ENCODE measurements around the gene LRRK1. TPM values are rescaled to one million over a fixed set of nuclear protein-coding genes. Genes with fewer than 3 reads are reported as not detected.
"Not testable (repeated sequence)": the region's sequence is repeated elsewhere in the genome, so short reads cannot be mapped to it uniquely, and the experiment has no call there.

The LRRK1 gene
- total and polyA plus RNA-seq, 4 donors, result 5.0 to 5.3 (median 5.2) TPM

- DNase-seq (ENCODE audit: low read depth in 4 of 6, low spot score in 6 of 6), result no peak
- peaks cover 4% of the 10 kb centered on the region for H3K36me3 ChIP-seq (ENCODE audit: control insufficient read depth, insufficient read depth, low read length)
- H3K4me3 ChIP-seq (ENCODE audit: low read depth, low read length), result no peak overlapping the region
- peak overlapping the region; percentile 82 for H3K27ac ChIP-seq (ENCODE audit: low read depth, low read length)
- H3K4me1 ChIP-seq (ENCODE audit: control insufficient read depth, insufficient read depth, low read length), result peaks cover 57% of the 10 kb centered on the region
- 92% methylated on average over 2 of the region's 12 CpGs for WGBS (ENCODE audit: insufficient coverage)
- H3K27me3 ChIP-seq (ENCODE audit: control insufficient read depth, insufficient read depth, low read length), result no peaks in the 10 kb centered on the region
- peaks cover 2% of the 10 kb centered on the region for H3K9me3 ChIP-seq (ENCODE audit: control insufficient read depth, insufficient read depth, low read length)
These were observed 173.7 kb downstream of the LRRK1 start for GRCh38 chr15:101092867-101093202.

- Histone ChIP-seq H3K27me3 (ENCODE audit: control insufficient read depth, insufficient read depth, low read length) (no peaks in the 10 kb centered on the region), H3K9me3 (ENCODE audit: control insufficient read depth, insufficient read depth, low read length) (peaks cover 2% of the 10 kb centered on the region), H3K4me3 (ENCODE audit: low read depth, low read length) (no peak overlapping the region), H3K27ac (ENCODE audit: low read depth, low read length) (no peak overlapping the region), H3K36me3 (ENCODE audit: control insufficient read depth, insufficient read depth, low read length) (peaks cover 4% of the 10 kb centered on the region), H3K4me1 (ENCODE audit: control insufficient read depth, insufficient read depth, low read length) (peaks cover 46% of the 10 kb centered on the region)
- WGBS (ENCODE audit: insufficient coverage), result 94% methylated on average over 7 of the region's 12 CpGs
- no peak for DNase-seq (ENCODE audit: low read depth in 4 of 6, low spot score in 6 of 6)
These were observed 174.8 kb downstream of the LRRK1 start for GRCh38 chr15:101093958-101094357.

GRCh38 chr15:101095796-101096406 lies 176.7 kb downstream of the LRRK1 start:
- H3K36me3 ChIP-seq (ENCODE audit: control insufficient read depth, insufficient read depth, low read length); DNase-seq (ENCODE audit: low read depth in 4 of 6, low spot score in 6 of 6); H3K9me3 ChIP-seq (ENCODE audit: control insufficient read depth, insufficient read depth, low read length); H3K4me3 ChIP-seq (ENCODE audit: low read depth, low read length); H3K27me3 ChIP-seq (ENCODE audit: control insufficient read depth, insufficient read depth, low read length); H3K27ac ChIP-seq (ENCODE audit: low read depth, low read length): not testable (repeated sequence)
- H3K4me1 ChIP-seq (ENCODE audit: control insufficient read depth, insufficient read depth, low read length), result peaks cover 26% of the 10 kb centered on the region
- WGBS (ENCODE audit: insufficient coverage), result 92% methylated on average over 4 of the region's 6 CpGs

GRCh38 chr15:101097111-101097510 lies 178.0 kb downstream of the LRRK1 start:
- Histone ChIP-seq H3K4me1 (ENCODE audit: control insufficient read depth, insufficient read depth, low read length) (peaks cover 14% of the 10 kb centered on the region), H3K9me3 (ENCODE audit: control insufficient read depth, insufficient read depth, low read length) (no peaks in the 10 kb centered on the region), H3K4me3 (ENCODE audit: low read depth, low read length) (no peak overlapping the region), H3K27ac (ENCODE audit: low read depth, low read length) (no peak overlapping the region), H3K36me3 (ENCODE audit: control insufficient read depth, insufficient read depth, low read length) (peaks cover 4% of the 10 kb centered on the region), H3K27me3 (ENCODE audit: control insufficient read depth, insufficient read depth, low read length) (no peaks in the 10 kb centered on the region)
- 93% methylated on average over 6 of the region's 14 CpGs for WGBS (ENCODE audit: insufficient coverage)
- DNase-seq (ENCODE audit: low read depth in 4 of 6, low spot score in 6 of 6), result no peak

- H3K4me1 ChIP-seq (ENCODE audit: control insufficient read depth, insufficient read depth, low read length), result no peaks in the 10 kb centered on the region
- H3K27me3 ChIP-seq (ENCODE audit: control insufficient read depth, insufficient read depth, low read length), result no peaks in the 10 kb centered on the region
- no peak overlapping the region for H3K4me3 ChIP-seq (ENCODE audit: low read depth, low read length)
- H3K27ac ChIP-seq (ENCODE audit: low read depth, low read length), result no peak overlapping the region
- H3K36me3 ChIP-seq (ENCODE audit: control insufficient read depth, insufficient read depth, low read length), result no peaks in the 10 kb centered on the region
- DNase-seq (ENCODE audit: low read depth in 4 of 6, low spot score in 6 of 6), result no peak
- 90% methylated on average over 10 of the region's 10 CpGs for WGBS (ENCODE audit: insufficient coverage)
- H3K9me3 ChIP-seq (ENCODE audit: control insufficient read depth, insufficient read depth, low read length), result no peaks in the 10 kb centered on the region
These were observed 180.0 kb downstream of the LRRK1 start for GRCh38 chr15:101099183-101099582.

- no peak overlapping the region for H3K27ac ChIP-seq (ENCODE audit: low read depth, low read length)
- H3K4me1 ChIP-seq (ENCODE audit: control insufficient read depth, insufficient read depth, low read length), result peaks cover 8% of the 10 kb centered on the region
- no peak overlapping the region for H3K4me3 ChIP-seq (ENCODE audit: low read depth, low read length)
- WGBS (ENCODE audit: insufficient coverage), result 88% methylated on average over 15 of the region's 15 CpGs
- no peaks in the 10 kb centered on the region for H3K27me3 ChIP-seq (ENCODE audit: control insufficient read depth, insufficient read depth, low read length)
- no peak for DNase-seq (ENCODE audit: low read depth in 4 of 6, low spot score in 6 of 6)
- H3K9me3 ChIP-seq (ENCODE audit: control insufficient read depth, insufficient read depth, low read length), result no peaks in the 10 kb centered on the region
- H3K36me3 ChIP-seq (ENCODE audit: control insufficient read depth, insufficient read depth, low read length), result no peaks in the 10 kb centered on the region
These were observed 181.0 kb downstream of the LRRK1 start for GRCh38 chr15:101100118-101100517.

GRCh38 chr15:101100593-101101442 lies 181.7 kb downstream of the LRRK1 start:
- WGBS (ENCODE audit: insufficient coverage), result 82% methylated on average over 26 of the region's 29 CpGs
- no peaks in the 10 kb centered on the region for H3K9me3 ChIP-seq (ENCODE audit: control insufficient read depth, insufficient read depth, low read length)

GRCh38 chr15:101101676-101102075 lies 182.5 kb downstream of the LRRK1 start:
- Histone ChIP-seq H3K9me3 (ENCODE audit: control insufficient read depth, insufficient read depth, low read length) (no peaks in the 10 kb centered on the region), H3K36me3 (ENCODE audit: control insufficient read depth, insufficient read depth, low read length) (no peaks in the 10 kb centered on the region), H3K27ac (ENCODE audit: low read depth, low read length) (no peak overlapping the region), H3K4me1 (ENCODE audit: control insufficient read depth, insufficient read depth, low read length) (peaks cover 14% of the 10 kb centered on the region), H3K27me3 (ENCODE audit: control insufficient read depth, insufficient read depth, low read length) (no peaks in the 10 kb centered on the region), H3K4me3 (ENCODE audit: low read depth, low read length) (no peak overlapping the region)
- no peak for DNase-seq (ENCODE audit: low read depth in 4 of 6, low spot score in 6 of 6)
- WGBS (ENCODE audit: insufficient coverage), result 100% methylated on average over 1 of the region's 3 CpGs

More at GRCh38 chr15:101100593-101101442, 181.7 kb downstream of the LRRK1 start:
- no peak overlapping the region for H3K4me3 ChIP-seq (ENCODE audit: low read depth, low read length)
- H3K4me1 ChIP-seq (ENCODE audit: control insufficient read depth, insufficient read depth, low read length), result peaks cover 11% of the 10 kb centered on the region
- no peaks in the 10 kb centered on the region for H3K27me3 ChIP-seq (ENCODE audit: control insufficient read depth, insufficient read depth, low read length)
- no peak for DNase-seq (ENCODE audit: low read depth in 4 of 6, low spot score in 6 of 6)
- no peak overlapping the region for H3K27ac ChIP-seq (ENCODE audit: low read depth, low read length)
- no peaks in the 10 kb centered on the region for H3K36me3 ChIP-seq (ENCODE audit: control insufficient read depth, insufficient read depth, low read length)

GRCh38 chr15:101102746-101103145 lies 183.6 kb downstream of the LRRK1 start:
- no peak overlapping the region for H3K4me3 ChIP-seq (ENCODE audit: low read depth, low read length)
- peaks cover 19% of the 10 kb centered on the region for H3K4me1 ChIP-seq (ENCODE audit: control insufficient read depth, insufficient read depth, low read length)
- no peaks in the 10 kb centered on the region for H3K36me3 ChIP-seq (ENCODE audit: control insufficient read depth, insufficient read depth, low read length)
- no peak for DNase-seq (ENCODE audit: low read depth in 4 of 6, low spot score in 6 of 6)
- no peaks in the 10 kb centered on the region for H3K9me3 ChIP-seq (ENCODE audit: control insufficient read depth, insufficient read depth, low read length)
- no peak overlapping the region for H3K27ac ChIP-seq (ENCODE audit: low read depth, low read length)
- WGBS (ENCODE audit: insufficient coverage), result 68% methylated on average over 3 of the region's 5 CpGs
- H3K27me3 ChIP-seq (ENCODE audit: control insufficient read depth, insufficient read depth, low read length), result no peaks in the 10 kb centered on the region

GRCh38 chr15:101103598-101103997 lies 184.4 kb downstream of the LRRK1 start:
- Histone ChIP-seq H3K36me3 (ENCODE audit: control insufficient read depth, insufficient read depth, low read length) (no peaks in the 10 kb centered on the region), H3K4me1 (ENCODE audit: control insufficient read depth, insufficient read depth, low read length) (peaks cover 19% of the 10 kb centered on the region), H3K27ac (ENCODE audit: low read depth, low read length) (no peak overlapping the region), H3K4me3 (ENCODE audit: low read depth, low read length) (no peak overlapping the region), H3K27me3 (ENCODE audit: control insufficient read depth, insufficient read depth, low read length) (no peaks in the 10 kb centered on the region), H3K9me3 (ENCODE audit: control insufficient read depth, insufficient read depth, low read length) (no peaks in the 10 kb centered on the region)
- WGBS (ENCODE audit: insufficient coverage), result no CpG with 5 or more reads among the region's 8 CpGs
- no peak for DNase-seq (ENCODE audit: low read depth in 4 of 6, low spot score in 6 of 6)
